T47D (cell line): ENCODE results near the gene KATNA1.

Source experiments
- DNase-seq, 2 experiments: peaks; one replicate each; pipeline versions ENCODE4 v3.0.0 to v3.0.0-alpha.2; 2011 to 2012; ENCODE audit warnings: low read depth in 1 of 2, low spot score in 1 of 2
- JUND ChIP-seq: IDR thresholded peaks from 2 replicates; pipeline ENCODE4 v1.6.1; 2012; ENCODE audit warnings: low read depth
- in situ Hi-C: cut with HindIII; loops from 2 replicates; pipeline ENCODE4 v1.10.0; 2016; ENCODE audit warnings: low sequenced_read_pairs, low pct_unique_long_range_greater_than_20kb

Gene KATNA1

GRCh38 chr6:149545754-149546471 lies 102.6 kb downstream of the KATNA1 start, which contains the start of gene PPIL4:
PPIL4 (minus strand) TSS chr6:149546043; CDS start chr6:149546005, 38 bp downstream.
- in situ Hi-C loops, result no loop called here
- no peak for TF ChIP-seq JUND
- peak; percentile 26 to 94 for DNase-seq

DNA sequence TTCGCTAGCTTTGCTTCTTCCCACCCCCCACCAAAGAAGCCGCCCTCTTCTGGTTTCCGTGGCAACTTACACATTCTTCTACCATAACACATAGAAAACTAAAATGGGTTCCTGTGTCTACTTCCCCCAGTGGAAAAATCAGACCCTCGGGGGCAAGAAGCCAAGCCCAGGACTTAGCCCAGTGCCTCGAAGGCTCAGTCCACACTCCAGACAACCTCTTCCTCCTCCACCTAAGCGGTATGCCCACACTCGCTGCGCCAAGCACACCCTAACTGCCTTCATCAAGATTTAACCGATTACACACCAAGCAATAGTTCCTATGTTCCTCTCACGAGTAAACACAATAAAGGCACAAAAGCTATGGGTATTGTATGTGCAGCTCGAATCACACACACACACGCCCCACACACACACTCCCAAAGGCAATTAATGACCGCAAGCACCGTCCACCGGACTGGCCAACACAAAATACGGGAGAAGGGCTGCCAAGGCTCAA lies 103.2 kb downstream of the KATNA1 start:
- DNase-seq, result peak in 1 of 2 experiments; percentile 30
- TF ChIP-seq JUND, result no peak
- in situ Hi-C loops, result no loop called here
